Measurements from ENCODE around the gene TXNDC2.

- TF ChIP-seq CTCF (IDR thresholded peaks at IDR 0.05): no peak
- no peak for TF ChIP-seq EP300 (IDR thresholded peaks at IDR 0.05; ENCODE audit: low read depth)
- no peak for TF ChIP-seq POLR2AphosphoS5 (IDR thresholded peaks at IDR 0.05)
- TF ChIP-seq POLR2A (IDR thresholded peaks at IDR 0.05): no peak
Observed at GRCh38 chr18:9925795-9926194, 40.0 kb downstream of the TXNDC2 start.
